Right cardiac atrium (tissue), 5 donors: ENCODE results near the gene FAM20C. TPM values are rescaled to one million over a fixed set of nuclear protein-coding genes. Genes with fewer than 3 reads are reported as not detected.

Source experiments
- ATAC-seq, 2 donors: fragments of 200-7000 bp; cut with Tn5 transposase; one replicate each; pipeline versions ENCODE4 v1.8.0 to v1.9.1; 2020; ENCODE audit warnings: moderate library complexity in 2 of 2, mild to moderate bottlenecking in 1 of 2
- DNase-seq, 3 donors: peaks; one replicate each; pipeline ENCODE4 v3.0.0-alpha.2; 2020
- H3K27ac ChIP-seq: one replicate; pipeline ENCODE4 v1.5.1; 2013; ENCODE audit warnings: mild to moderate bottlenecking, low read length, control low read depth, moderate library complexity
- H3K27me3 ChIP-seq: one replicate; pipeline ENCODE4 v1.6.1; 2013; ENCODE audit not compliant: control insufficient read depth, insufficient read depth
- H3K4me1 ChIP-seq: one replicate; pipeline ENCODE4 v1.6.1; 2013; ENCODE audit warnings: low read length; ENCODE audit not compliant: control insufficient read depth, insufficient read depth
- H3K4me3 ChIP-seq: one replicate; pipeline ENCODE4 v1.5.1; 2013; ENCODE audit warnings: low read length, control low read depth
- H3K9me3 ChIP-seq: one replicate; pipeline ENCODE4 v1.6.1; 2013; ENCODE audit warnings: low read length; ENCODE audit not compliant: control insufficient read depth
- WGBS: extraction: QIAGEN DNeasy Blood & Tissue Kit; methylation state at CpG from one replicate; pipeline ENCODE4 v1.1.7; 2013; 5-methylcytosine and 5-hydroxymethylcytosine counted together
- intact Hi-C, 4 donors: fragments of 100-400 bp; cut with DNase I; formaldehyde crosslinking; loops; one replicate each; pipeline versions ENCODE4 v1.11.0 to v1.14.0; 2022 to 2023
- polyA plus RNA-seq: library from polyadenylated mRNA; stranded (reverse); fragments of 200-250 nt; gene quantifications from one replicate; pipeline ENCODE4 v1.2.3, GENCODE V29; 2013
- total RNA-seq, 4 donors: library from RNA; stranded (reverse); fragmentation: NEBNext Ultra II Directional; extraction: Animal tissue kit (Norgen Biotek cat#: 25700); gene quantifications; one replicate each; pipeline ENCODE4 v1.2.1, GENCODE V29; 2021
- donor health status: healthy with polysubstance abuse.
- donor health status: DM: no; HTN: yes; CAD: no.
- donor health status: DM: no; HTN: no; CAD: no.
- donor health status: DM: no; HTN: yes; CAD: no; lungs with severe emphysema.
- donor health status: DM: yes; HTN: yes; CAD: no.

FAM20C gene
- total and polyA plus RNA-seq, 5 donors, result 17.6 to 46.3 (median 29.7) TPM

- 91% methylated on average over 25 of the region's 25 CpGs for WGBS
- no peaks in the 10 kb centered on the region for H3K27me3 ChIP-seq
- H3K4me1 ChIP-seq, result peaks cover 7% of the 10 kb centered on the region
- DNase-seq, result peak in 1 of 3 donors; percentile 45
- H3K4me3 ChIP-seq, result no peak overlapping the region
- no peak for ATAC-seq
- no peaks in the 10 kb centered on the region for H3K9me3 ChIP-seq
- no peak overlapping the region for H3K27ac ChIP-seq
- intact Hi-C loops, result loop anchor here in 2 of 4 donors (5.0 kb wide), 2 partner anchors 36 to 41 kb away; partner anchors contain the start of gene FAM20C (in 1 of the 2)
Observed at GRCh38 chr7:151346-152050, 40.9 kb upstream of the FAM20C start.

GRCh38 chr7:152702-153391 is 39.5 kb upstream of the FAM20C start:
- Histone ChIP-seq H3K27ac (no peak overlapping the region), H3K4me1 (peaks cover 7% of the 10 kb centered on the region), H3K4me3 (no peak overlapping the region), H3K9me3 (no peaks in the 10 kb centered on the region), H3K27me3 (no peaks in the 10 kb centered on the region)
- DNase-seq, result no peak
- 86% methylated on average over 19 of the region's 19 CpGs for WGBS
- no peak for ATAC-seq
- intact Hi-C loops, result loop anchor here in 2 of 4 donors (5.0 kb wide), 2 partner anchors 34 to 39 kb away; partner anchors contain the start of gene FAM20C (in 1 of the 2)

DNA sequence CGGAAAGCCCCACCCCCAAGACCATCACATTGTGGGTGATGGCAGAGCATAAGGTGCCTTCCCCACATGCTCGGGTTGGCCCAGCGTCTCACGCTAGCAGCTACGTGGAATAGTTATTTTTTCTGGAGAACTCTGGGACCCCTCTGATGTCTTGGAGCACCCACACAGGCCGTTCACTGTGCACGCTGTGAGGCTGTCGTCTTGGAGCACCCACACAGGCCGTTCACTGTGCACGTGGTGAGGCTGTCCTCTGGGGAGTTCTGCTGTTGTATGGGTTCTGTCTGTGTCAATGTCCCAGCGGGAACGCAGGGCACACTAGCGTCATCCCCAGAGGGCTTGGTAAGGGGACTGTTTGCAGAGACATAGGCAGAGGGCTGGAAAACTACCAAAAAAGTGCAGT is 38.8 kb upstream of the FAM20C start:
- H3K4me1 ChIP-seq, result peaks cover 7% of the 10 kb centered on the region
- 74% methylated on average over 13 of the region's 13 CpGs for WGBS
- no peaks in the 10 kb centered on the region for H3K9me3 ChIP-seq
- intact Hi-C loops, result loop anchor here in 2 of 4 donors (5.0 kb wide), 2 partner anchors 34 to 39 kb away; partner anchors contain the start of gene FAM20C (in 1 of the 2)
- H3K4me3 ChIP-seq, result no peak overlapping the region
- DNase-seq (peak in 1 of 3 donors; percentile 66), ATAC-seq (no peak)
- H3K27me3 ChIP-seq, result no peaks in the 10 kb centered on the region
- peak overlapping the region; percentile 14 for H3K27ac ChIP-seq

GRCh38 chr7:154096-154799 is 38.1 kb upstream of the FAM20C start:
- H3K27ac ChIP-seq, result no peak overlapping the region
- no peak overlapping the region for H3K4me3 ChIP-seq
- intact Hi-C loops, result loop anchor here in 2 of 4 donors (5.0 kb wide), 2 partner anchors 33 to 38 kb away; partner anchors contain the start of gene FAM20C (in 1 of the 2)
- no peak for ATAC-seq
- 83% methylated on average over 20 of the region's 20 CpGs for WGBS
- H3K27me3 ChIP-seq, result no peaks in the 10 kb centered on the region
- peaks cover 7% of the 10 kb centered on the region for H3K4me1 ChIP-seq
- DNase-seq, result peak in 1 of 3 donors; percentile 61
- no peaks in the 10 kb centered on the region for H3K9me3 ChIP-seq

GRCh38 chr7:155469-155900 is 36.9 kb upstream of the FAM20C start:
- peaks cover 2% of the 10 kb centered on the region for H3K4me1 ChIP-seq
- DNase-seq, result no peak
- 32% methylated on average over 3 of the region's 3 CpGs for WGBS
- H3K9me3 ChIP-seq, result no peaks in the 10 kb centered on the region
- H3K27ac ChIP-seq, result no peak overlapping the region
- intact Hi-C loops, result no loop called here
- no peak overlapping the region for H3K4me3 ChIP-seq
- no peak for ATAC-seq
- no peaks in the 10 kb centered on the region for H3K27me3 ChIP-seq

DNA sequence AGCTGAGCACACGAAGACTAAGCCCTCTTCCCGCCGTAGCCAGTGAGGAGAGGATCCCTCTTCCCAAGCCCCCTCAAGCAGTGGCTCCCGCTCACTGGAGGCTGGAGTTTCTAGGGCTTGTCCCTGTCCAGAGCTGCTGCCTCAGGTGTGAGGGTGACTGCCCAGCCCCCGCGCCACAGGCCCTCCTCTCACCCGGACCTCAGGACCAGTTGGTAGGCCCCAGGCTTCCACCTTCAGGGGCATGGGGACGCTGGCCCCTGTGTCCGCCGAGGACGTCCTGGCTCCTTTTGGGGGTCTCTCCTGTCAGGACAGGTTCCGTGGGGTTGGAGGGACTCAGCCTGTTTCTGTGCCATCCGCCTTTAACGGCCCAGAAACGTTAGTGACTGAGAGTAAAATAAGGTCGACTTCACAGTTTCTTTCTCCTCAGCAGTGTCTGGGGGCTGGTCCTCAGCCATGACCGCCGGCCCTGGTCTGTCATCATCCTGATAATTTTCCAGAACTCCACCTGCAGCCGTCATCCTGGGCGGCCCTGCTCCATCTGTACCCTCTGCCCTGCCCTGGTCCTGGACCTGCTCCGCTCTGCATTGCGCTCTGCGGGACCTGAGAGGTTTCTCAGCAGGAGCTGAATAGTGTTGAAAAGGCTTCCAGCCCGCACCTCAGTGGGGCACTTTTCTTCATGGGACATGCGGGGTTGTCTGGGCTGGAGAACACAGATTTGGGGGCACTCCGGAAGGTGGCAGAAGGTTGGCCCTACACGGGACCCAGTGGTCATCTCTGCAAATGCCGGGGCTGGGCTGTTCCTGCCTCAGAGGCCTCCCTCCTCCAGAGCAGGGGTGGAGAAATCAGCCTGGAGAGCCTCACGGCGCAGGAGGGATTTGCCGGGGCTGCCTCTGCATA is 36.0 kb upstream of the FAM20C start:
- DNase-seq (peak in 1 of 3 donors; percentile 31), ATAC-seq (no peak)
- intact Hi-C loops, result no loop called here
- no peak overlapping the region for H3K4me3 ChIP-seq
- H3K27me3 ChIP-seq, result no peaks in the 10 kb centered on the region
- WGBS, result 81% methylated on average over 31 of the region's 31 CpGs
- no peaks in the 10 kb centered on the region for H3K9me3 ChIP-seq
- H3K27ac ChIP-seq, result no peak overlapping the region
- peaks cover 2% of the 10 kb centered on the region for H3K4me1 ChIP-seq

- H3K9me3 ChIP-seq, result no peaks in the 10 kb centered on the region
- DNase-seq (no peak), ATAC-seq (no peak)
- 80% methylated on average over 9 of the region's 9 CpGs for WGBS
- H3K4me1 ChIP-seq, result peaks cover 2% of the 10 kb centered on the region
- H3K4me3 ChIP-seq, result no peak overlapping the region
- no peak overlapping the region for H3K27ac ChIP-seq
- H3K27me3 ChIP-seq, result no peaks in the 10 kb centered on the region
- intact Hi-C loops, result no loop called here
Observed at GRCh38 chr7:157008-157310, 35.4 kb upstream of the FAM20C start.

DNA sequence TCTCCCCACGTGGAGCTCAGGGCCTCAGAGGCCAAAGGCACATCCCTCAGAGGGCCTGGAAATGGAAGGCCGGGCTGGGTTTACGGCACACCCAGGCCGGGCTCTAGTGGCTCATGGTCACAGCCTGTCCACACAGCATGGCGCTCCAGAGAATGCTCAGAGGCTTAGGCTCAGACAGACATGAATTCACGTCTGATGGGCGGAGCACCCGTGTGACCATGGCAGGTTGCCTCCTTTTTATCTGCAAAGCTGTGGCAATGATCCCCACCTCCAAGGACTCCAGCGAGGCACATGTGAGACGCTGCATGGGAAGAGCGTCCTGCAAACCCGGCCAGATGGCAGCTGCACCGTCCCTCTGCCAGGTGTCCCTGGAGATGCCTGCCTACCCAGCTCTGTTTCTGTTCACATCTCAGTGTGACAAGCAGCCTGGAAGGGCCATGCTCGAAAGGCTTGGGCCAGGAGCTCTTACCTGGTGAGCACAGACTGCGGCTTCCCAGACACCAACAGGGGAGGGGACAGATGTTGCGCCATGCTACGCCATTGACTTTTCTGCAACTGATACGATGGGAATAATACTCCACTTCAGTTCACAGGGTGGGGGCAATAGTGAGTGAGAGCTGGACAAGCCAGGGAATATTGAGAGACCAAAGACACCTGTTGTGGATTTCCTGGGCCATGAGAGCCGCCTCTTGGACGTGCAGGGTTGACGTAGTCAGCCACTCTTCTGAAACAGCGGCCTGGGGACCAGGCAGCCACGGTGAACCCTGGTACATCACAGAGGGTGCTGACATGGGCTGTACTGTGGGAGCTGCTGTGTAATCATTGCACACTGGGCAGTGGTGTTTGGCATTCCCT is 34.4 kb upstream of the FAM20C start:
- Histone ChIP-seq H3K4me1 (peaks cover 2% of the 10 kb centered on the region), H3K9me3 (no peaks in the 10 kb centered on the region), H3K4me3 (no peak overlapping the region), H3K27ac (no peak overlapping the region), H3K27me3 (no peaks in the 10 kb centered on the region)
- ATAC-seq (no peak), DNase-seq (peak in 2 of 3 donors; percentile 41 to 59)
- WGBS, result 92% methylated on average over 23 of the region's 23 CpGs
- intact Hi-C loops, result no loop called here

DNA sequence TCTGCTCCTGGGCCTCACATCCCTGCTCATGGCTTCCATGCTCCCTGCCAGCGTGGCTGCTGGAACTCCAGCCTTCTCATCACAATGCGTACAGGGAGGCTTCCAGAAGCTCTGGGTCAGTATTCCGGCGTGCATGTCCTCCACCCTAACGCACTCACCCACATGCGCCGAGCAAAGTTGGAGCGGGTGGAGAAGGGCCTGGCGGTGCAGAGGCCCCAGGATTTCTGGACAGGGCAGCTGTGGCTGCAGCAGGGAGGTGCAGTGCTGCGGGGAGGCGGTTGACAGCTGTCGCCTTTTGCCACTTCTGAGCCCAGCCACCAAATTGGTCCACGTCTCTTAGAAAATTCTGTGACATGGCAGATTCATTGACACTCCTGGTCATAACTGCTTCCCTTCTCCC is 33.6 kb upstream of the FAM20C start:
- intact Hi-C loops, result no loop called here
- H3K4me3 ChIP-seq, result no peak overlapping the region
- peaks cover 2% of the 10 kb centered on the region for H3K4me1 ChIP-seq
- H3K27ac ChIP-seq, result no peak overlapping the region
- DNase-seq (peak in 1 of 3 donors; percentile 28), ATAC-seq (no peak)
- no peaks in the 10 kb centered on the region for H3K9me3 ChIP-seq
- 91% methylated on average over 13 of the region's 13 CpGs for WGBS
- no peaks in the 10 kb centered on the region for H3K27me3 ChIP-seq
